GM10266 (cell line): ENCODE data around the gene INPP1.
A peak's percentile ranks its signal among the peaks of the same experiment; 100 is the strongest.

Experiments used
- DNase-seq: peaks from one replicate; pipeline ENCODE4 v3.0.0; 2012; ENCODE audit errors: extremely low spot score
- CTCF ChIP-seq: IDR thresholded peaks from 2 replicates; pipeline ENCODE4 v1.5.1; 2012; ENCODE audit warnings: mild to moderate bottlenecking, low read depth; ENCODE audit not compliant: control insufficient read depth, insufficient read depth; ENCODE audit errors: missing control alignments

Gene INPP1

GRCh38 chr2:190343089-190343535, 277 bp upstream of the INPP1 start:
- no peak for TF ChIP-seq CTCF
- peak; percentile 65 for DNase-seq

GRCh38 chr2:190344276-190344827, 963 bp downstream of the INPP1 start:
- DNase-seq = peak; percentile 77
- TF ChIP-seq CTCF = peak; percentile 64

GRCh38 chr2:190350371-190350770, 7.0 kb downstream of the INPP1 start:
- no peak for TF ChIP-seq CTCF
- no peak for DNase-seq

GRCh38 chr2:190351955-190352354, 8.6 kb downstream of the INPP1 start:
- DNase-seq = no peak
- no peak for TF ChIP-seq CTCF

GRCh38 chr2:190352668-190353536, 9.5 kb downstream of the INPP1 start:
- no peak for TF ChIP-seq CTCF
- no peak for DNase-seq

- TF ChIP-seq CTCF = no peak
- no peak for DNase-seq
These were observed 10.1 kb downstream of the INPP1 start for GRCh38 chr2:190353537-190353899.
